ENCODE results near the gene NDUFA13.
"Not testable (repeated sequence)": the region's sequence is repeated elsewhere in the genome, so short reads cannot be mapped to it uniquely, and the experiment has no call there.

NDUFA13 gene

DNA sequence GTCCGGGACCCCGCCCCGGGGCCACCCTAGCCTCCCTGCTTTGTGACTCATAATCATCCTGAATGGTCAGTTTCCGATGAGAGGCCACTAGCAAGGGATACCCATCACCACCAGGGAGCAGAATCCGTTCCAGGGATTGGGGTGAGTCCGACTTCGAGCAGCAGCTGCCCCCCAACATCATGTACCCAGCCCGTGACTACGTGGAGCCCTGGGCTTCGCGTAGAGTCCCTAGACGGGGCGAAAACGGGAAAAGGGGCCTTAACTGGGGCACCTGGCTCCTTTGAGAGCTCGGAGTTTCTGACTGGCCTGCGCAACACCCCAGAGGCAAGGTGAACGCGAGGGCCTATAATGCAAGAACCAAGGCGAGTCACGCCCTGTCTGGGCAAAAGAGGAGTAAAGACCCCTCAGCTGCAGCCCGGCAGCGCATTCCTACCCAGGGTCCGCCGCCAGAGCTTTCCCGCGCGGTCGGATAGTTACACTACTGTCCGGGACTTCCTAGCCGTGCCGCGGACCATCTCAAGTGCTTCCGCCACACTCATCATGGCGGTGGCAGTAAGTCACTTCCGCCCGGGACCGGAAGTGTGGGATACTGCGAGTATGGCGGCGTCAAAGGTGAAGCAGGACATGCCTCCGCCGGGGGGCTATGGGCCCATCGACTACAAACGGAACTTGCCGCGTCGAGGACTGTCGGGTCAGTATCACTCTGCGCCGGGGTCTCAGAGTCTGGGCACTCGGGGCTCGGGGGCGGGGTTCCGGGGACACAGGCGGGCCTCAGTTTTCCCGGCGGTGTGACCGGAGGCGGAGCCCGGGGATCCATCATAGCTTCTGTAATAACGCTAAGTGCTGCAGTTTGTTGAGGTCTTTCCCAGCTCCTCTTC is at the start of gene NDUFA13:
Gene NDUFA13, plus strand, starts transcription at position 584 of the 878 bp plus-strand sequence. Its CDS starts 14 bp downstream, at position 598.
- peaks cover 16% of the 10 kb centered on the region for H3K4me1 ChIP-seq (ENCODE audit: low read depth, poor library complexity, severe bottlenecking)
- H2AFZ ChIP-seq (ENCODE audit: low read depth) = peak within 1 kb of the TSS; percentile 82
- H4K20me1 ChIP-seq (ENCODE audit: insufficient read depth) = no peaks in the 10 kb centered on the region
- H3K27me3 ChIP-seq (ENCODE audit: insufficient read depth, low read depth) = no peaks in the 10 kb centered on the region
- H3K9ac ChIP-seq = peak within 1 kb of the TSS; percentile 61
- H3K79me2 ChIP-seq (ENCODE audit: insufficient read depth, low read depth) = peaks cover 37% of the 10 kb centered on the region
- H3K4me3 ChIP-seq (IDR thresholded peaks at IDR 0.05; ENCODE audit: insufficient read depth, low read depth, low read length) = peak within 1 kb of the TSS; percentile 26
- H3K36me3 ChIP-seq (ENCODE audit: insufficient read depth) = no peaks in the 10 kb centered on the region; the same call in none of the 2 replicates
- TF ChIP-seq, protein P1, sequence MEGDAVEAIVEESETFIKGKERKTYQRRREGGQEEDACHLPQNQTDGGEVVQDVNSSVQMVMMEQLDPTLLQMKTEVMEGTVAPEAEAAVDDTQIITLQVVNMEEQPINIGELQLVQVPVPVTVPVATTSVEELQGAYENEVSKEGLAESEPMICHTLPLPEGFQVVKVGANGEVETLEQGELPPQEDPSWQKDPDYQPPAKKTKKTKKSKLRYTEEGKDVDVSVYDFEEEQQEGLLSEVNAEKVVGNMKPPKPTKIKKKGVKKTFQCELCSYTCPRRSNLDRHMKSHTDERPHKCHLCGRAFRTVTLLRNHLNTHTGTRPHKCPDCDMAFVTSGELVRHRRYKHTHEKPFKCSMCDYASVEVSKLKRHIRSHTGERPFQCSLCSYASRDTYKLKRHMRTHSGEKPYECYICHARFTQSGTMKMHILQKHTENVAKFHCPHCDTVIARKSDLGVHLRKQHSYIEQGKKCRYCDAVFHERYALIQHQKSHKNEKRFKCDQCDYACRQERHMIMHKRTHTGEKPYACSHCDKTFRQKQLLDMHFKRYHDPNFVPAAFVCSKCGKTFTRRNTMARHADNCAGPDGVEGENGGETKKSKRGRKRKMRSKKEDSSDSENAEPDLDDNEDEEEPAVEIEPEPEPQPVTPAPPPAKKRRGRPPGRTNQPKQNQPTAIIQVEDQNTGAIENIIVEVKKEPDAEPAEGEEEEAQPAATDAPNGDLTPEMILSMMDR (conservative IDR thresholded peaks at IDR 0.05; ENCODE audit: low read depth, low read length) = no peak
- peak within 1 kb of the TSS; percentile 53 for H3K27ac ChIP-seq
- peak within 1 kb of the TSS; percentile 83 for H3K4me2 ChIP-seq

DNA sequence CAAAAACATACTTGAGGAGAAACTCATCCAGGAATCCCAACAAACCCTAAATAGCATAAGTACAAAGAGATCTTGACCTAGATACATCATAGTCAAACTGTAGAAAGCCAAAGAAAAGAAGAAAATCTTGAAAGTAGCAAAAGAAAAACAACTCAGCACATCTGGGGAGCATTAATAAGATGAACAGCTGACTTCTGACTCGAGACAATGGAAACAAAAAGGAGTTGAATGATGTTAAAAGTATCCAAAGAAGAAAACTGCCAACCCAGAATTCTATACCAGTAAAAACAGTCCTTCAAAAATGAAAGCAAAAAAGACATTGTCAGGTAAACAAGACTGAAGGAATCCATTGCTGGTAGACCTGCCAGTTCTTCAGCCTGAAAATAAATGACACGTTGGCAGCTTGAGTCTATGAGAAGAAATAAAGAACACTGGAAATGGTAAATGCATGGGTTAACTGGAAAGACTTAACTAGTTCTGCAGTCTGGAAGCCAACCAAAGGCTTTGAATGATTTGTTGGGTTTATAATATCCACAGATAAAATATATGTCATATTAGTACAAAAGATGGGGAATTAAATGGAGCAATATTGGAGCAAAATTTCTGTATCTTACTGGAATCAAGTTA is 47.5 kb upstream of the NDUFA13 start:
- Histone ChIP-seq H2AFZ (ENCODE audit: low read depth) (no peak overlapping the region), H3K27ac (no peak overlapping the region), H3K9ac (no peak overlapping the region), H3K79me2 (ENCODE audit: insufficient read depth, low read depth) (peaks cover 4% of the 10 kb centered on the region; the same call in 1 of the 2 replicates), H3K36me3 (ENCODE audit: insufficient read depth) (peaks cover 4% of the 10 kb centered on the region; the same call in 1 of the 2 replicates), H3K4me2 (no peak overlapping the region), H3K4me3 (IDR thresholded peaks at IDR 0.05; ENCODE audit: insufficient read depth, low read depth, low read length) (no peak overlapping the region), H3K27me3 (ENCODE audit: insufficient read depth, low read depth) (no peaks in the 10 kb centered on the region), H3K4me1 (ENCODE audit: low read depth, poor library complexity, severe bottlenecking) (no peaks in the 10 kb centered on the region), H4K20me1 (ENCODE audit: insufficient read depth) (0 out of 2 replicates have a peak, but pooled peaks cover 3% of the 10 kb centered on the region)
- TF ChIP-seq, protein P1 (conservative IDR thresholded peaks at IDR 0.05; ENCODE audit: low read depth, low read length) = no peak

DNA sequence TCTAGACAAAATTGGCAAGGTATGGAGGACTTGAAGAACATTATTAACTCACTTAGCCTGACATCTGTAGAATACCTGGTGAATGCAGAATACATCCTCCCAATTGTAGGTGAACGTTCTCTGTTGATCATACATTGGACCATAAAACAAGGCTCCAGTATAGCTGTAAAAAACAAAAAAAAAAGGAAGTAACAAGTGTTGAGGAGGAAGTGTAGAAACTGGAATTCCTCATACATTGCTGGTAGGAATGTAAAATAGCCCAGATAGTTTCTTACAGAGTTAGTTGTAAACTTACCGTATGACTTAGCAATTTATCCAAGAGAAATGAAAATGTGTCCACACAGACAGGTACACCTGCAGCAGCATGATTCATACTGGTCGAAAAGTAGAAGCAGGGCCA is 45.4 kb upstream of the NDUFA13 start:
- H3K4me1 ChIP-seq (ENCODE audit: low read depth, poor library complexity, severe bottlenecking) = peaks cover 10% of the 10 kb centered on the region
- no peak overlapping the region for H3K4me3 ChIP-seq (IDR thresholded peaks at IDR 0.05; ENCODE audit: insufficient read depth, low read depth, low read length)
- H3K4me2 ChIP-seq = no peak overlapping the region
- H3K79me2 ChIP-seq (ENCODE audit: insufficient read depth, low read depth) = peaks cover 4% of the 10 kb centered on the region; the same call in 1 of the 2 replicates
- H4K20me1 ChIP-seq (ENCODE audit: insufficient read depth) = 0 out of 2 replicates have a peak, but pooled peaks cover 3% of the 10 kb centered on the region
- H3K27ac ChIP-seq = no peak overlapping the region
- no peak overlapping the region for H2AFZ ChIP-seq (ENCODE audit: low read depth)
- H3K27me3 ChIP-seq (ENCODE audit: insufficient read depth, low read depth) = no peaks in the 10 kb centered on the region
- TF ChIP-seq, protein P1 (conservative IDR thresholded peaks at IDR 0.05; ENCODE audit: low read depth, low read length) = no peak
- no peaks in the 10 kb centered on the region; the same call in 1 of the 2 replicates for H3K36me3 ChIP-seq (ENCODE audit: insufficient read depth)
- H3K9ac ChIP-seq = no peak overlapping the region

DNA sequence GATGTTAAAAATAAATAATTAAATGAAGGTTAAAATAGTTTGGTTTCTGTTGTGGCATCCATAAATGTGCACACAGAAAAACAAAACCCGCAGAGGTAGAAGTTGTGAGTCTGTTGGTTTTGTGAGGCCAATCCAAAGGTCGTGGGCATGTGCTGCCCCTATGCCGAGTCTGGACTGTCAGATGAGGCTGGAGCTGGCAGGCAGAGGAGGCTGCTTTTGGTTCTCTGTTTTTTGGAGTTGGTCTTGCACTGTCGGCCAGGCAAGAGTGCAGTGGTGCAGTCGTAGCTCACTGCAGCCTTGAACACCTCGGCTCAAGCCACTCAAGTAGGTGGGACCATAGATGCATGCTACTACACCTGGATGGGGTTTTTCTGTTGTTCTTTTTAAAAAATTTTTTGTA is 44.3 kb upstream of the NDUFA13 start:
- peaks cover 11% of the 10 kb centered on the region; the same call in 1 of the 2 replicates for H3K79me2 ChIP-seq (ENCODE audit: insufficient read depth, low read depth)

DNA sequence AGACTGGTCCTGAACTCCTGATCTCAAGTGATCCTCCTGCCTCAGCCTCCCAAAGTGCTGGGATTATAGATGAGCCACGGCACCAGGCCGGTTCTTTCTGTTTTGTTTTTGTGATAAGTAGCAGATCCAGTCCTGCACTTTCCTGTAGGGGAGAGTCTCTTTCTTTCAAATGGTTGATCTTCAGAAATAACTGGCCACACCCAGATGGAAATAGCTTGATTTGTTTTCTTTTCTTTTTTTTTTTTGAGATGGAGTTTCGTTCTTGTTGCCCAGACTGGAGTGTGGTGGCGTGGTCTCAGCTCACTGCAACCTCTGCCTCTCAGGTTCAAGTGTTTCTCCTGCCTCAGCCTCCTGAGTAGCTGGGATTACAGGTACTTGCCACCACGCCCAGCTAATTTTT is 43.9 kb upstream of the NDUFA13 start:
- not testable (repeated sequence) for H4K20me1 ChIP-seq (ENCODE audit: insufficient read depth); H3K4me3 ChIP-seq (IDR thresholded peaks at IDR 0.05; ENCODE audit: insufficient read depth, low read depth, low read length); H3K27me3 ChIP-seq (ENCODE audit: insufficient read depth, low read depth); H3K36me3 ChIP-seq (ENCODE audit: insufficient read depth); H2AFZ ChIP-seq (ENCODE audit: low read depth); H3K9ac ChIP-seq; H3K27ac ChIP-seq; H3K4me1 ChIP-seq (ENCODE audit: low read depth, poor library complexity, severe bottlenecking); H3K4me2 ChIP-seq
- peaks cover 11% of the 10 kb centered on the region; the same call in 1 of the 2 replicates for H3K79me2 ChIP-seq (ENCODE audit: insufficient read depth, low read depth)

More for the DNA sequence above, 44.3 kb upstream of the NDUFA13 start:
- Histone ChIP-seq H3K27ac (no peak overlapping the region), H3K4me2 (no peak overlapping the region), H3K9ac (no peak overlapping the region), H3K4me1 (ENCODE audit: low read depth, poor library complexity, severe bottlenecking) (peaks cover 10% of the 10 kb centered on the region), H3K27me3 (ENCODE audit: insufficient read depth, low read depth) (no peaks in the 10 kb centered on the region), H4K20me1 (ENCODE audit: insufficient read depth) (0 out of 2 replicates have a peak, but pooled peaks cover 3% of the 10 kb centered on the region), H3K4me3 (IDR thresholded peaks at IDR 0.05; ENCODE audit: insufficient read depth, low read depth, low read length) (no peak overlapping the region), H3K36me3 (ENCODE audit: insufficient read depth) (no peaks in the 10 kb centered on the region; the same call in 1 of the 2 replicates), H2AFZ (ENCODE audit: low read depth) (no peak overlapping the region)
- TF ChIP-seq, protein P1 (conservative IDR thresholded peaks at IDR 0.05; ENCODE audit: low read depth, low read length) = no peak

Data from KMS-11 (cell line).